GM18858 (cell line): ENCODE measurements around the gene MORN1.
"Not testable (repeated sequence)": the region's sequence is repeated elsewhere in the genome, so short reads cannot be mapped to it uniquely, and the experiment has no call there.

Experiments used
- ATAC-seq: cut with Tn5 transposase; IDR thresholded peaks from one replicate; pipeline ENCODE4 v1.9.1; 2021; ENCODE audit not compliant: unreplicated experiment

Gene MORN1

DNA sequence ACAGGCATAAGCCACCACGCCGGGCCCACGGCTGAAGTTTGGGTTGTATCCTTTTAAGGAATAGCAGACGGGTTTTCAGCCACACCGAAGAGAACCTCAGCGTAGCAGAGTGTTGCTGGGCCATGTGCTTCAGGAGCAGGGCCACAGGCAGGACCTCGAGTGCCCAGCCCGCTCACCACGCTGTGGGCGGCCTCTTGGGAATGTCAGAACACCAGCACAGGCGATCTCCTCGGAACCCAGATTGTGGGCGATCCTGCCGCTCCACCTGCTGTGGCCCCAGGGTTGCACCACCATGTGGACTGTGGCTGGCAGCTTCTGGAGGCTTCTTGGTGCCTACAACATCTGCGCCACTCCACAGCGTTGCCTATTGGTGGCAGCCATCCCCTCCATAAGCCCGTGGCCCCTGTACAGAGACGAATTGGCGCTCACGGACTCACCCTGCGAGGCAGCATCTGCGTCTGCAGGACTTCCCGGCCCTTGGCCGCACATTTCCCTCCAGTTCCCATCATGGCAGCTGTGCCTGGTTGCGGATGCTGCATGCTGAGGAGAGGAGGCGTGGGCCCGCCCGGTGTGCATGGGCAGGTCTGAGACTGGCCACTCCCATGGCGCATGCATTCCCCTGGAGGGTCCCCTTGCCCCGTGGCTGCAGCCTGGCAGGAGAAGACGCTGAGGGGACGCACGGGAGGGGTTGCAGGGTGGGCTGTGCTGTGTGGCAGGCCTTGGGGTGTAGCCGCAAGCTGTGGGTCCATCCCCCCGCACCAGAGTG lies 93.9 kb downstream of the MORN1 start:
- no peak for ATAC-seq

DNA sequence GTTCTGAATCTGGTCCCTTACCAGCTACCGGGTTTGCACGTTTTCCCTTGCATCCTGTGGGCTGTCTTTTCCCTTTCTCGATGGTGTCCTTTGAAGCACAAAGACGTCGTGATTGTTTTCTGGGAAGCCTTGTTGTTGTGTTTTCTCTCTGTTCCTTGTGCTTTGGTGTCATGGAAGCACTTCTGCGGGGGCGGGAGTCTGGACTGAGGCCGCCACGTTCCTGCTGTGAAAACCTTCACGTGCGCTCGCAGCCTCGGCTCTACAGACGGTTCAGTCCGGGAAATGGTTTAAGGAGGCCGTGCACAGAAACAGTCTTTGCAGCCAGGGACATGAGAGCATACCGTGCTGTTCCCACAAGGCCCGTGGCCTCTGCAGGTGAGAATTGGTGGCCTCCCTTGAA lies 94.7 kb downstream of the MORN1 start:
- no peak for ATAC-seq

DNA sequence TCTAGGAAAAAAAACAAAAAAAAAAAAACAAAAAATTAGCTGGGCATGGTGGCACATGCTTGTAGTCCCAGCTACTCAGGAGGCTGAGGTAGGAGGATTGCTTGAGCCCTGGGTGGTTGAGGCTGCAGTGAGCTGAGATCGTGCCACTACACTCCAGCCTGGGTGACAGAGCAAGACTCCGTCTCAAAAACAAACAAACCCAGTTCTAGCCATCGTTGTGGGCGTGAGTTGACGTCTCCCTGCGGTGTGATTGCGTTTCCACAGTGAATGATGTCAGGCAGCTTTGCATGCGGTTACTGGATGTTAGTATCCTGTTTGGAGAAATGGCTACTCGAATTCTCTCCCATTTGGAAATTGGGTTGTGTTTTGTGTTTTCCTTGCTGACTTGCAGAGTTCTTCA lies 95.1 kb downstream of the MORN1 start:
- ATAC-seq = not testable (repeated sequence)

DNA sequence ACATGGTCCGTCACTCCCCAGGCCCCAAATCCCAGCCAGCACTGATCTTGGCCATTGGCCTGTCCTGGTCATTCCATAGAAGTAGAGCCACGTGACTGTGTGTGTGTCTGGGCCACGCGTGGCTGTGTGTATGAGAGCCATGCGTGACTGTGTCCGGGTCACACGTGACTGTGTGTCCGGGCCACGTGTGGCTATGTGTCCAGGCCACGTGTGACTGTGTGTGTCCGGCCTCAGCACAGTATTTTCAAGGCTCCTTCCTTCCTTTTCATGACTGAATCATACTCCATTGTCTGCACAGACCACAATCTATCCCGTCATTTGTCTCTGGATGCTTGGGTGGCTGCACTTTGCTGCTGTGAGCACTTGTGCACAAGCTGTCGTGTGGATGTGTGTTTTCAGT lies 95.8 kb downstream of the MORN1 start:
- ATAC-seq = no peak

DNA sequence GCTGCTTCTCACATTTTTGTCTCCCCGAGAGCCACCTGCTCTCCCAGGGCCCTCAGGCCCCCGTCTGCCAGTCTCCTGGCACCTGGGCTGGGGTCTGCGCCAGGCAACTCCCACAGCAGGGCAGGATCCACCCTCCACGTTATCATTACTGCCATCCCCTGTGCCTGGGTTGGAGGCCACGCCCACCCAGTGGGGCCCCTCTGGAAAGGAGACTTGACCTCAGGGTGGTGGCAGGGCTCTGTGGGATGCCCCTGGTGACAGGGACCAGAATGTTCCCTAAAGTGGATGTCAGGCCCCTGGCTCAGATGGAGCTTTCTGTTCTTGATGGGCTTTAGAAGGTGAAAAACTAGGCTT lies 96.7 kb downstream of the MORN1 start:
- no peak for ATAC-seq

DNA sequence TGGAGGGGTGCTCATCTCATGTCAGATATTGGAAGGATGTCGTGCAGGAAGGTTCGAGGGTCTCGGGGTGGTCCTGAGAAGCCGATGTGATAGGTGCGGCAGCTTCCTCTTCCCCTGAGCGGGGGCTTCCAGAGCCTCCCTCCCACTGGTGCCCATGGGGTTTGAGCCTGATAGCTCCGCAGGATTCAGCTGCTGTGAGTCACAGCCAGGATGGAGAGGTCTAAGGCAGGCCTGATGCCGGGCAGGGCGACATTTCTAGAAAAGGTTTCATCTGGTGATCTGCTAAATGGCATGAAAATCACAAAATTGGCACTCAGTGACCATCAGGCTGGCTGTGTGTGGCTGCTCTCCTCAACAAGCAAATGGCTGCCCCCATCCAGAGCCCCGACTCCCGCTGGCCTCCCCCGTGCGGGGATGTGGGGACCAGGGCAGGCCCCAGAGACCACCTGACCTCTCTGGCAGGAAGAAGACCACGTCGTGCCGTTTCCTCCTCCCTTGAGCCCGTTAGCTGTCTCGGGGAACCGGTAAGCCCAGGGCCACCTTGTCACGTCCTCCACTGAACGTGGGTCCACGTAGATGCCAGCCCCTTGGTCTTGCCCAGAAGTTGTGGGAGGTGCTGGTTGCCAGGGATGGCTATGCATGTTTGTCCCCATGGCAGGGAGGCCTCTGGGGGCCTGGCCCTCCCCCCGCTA lies 97.2 kb downstream of the MORN1 start:
- no peak for ATAC-seq

DNA sequence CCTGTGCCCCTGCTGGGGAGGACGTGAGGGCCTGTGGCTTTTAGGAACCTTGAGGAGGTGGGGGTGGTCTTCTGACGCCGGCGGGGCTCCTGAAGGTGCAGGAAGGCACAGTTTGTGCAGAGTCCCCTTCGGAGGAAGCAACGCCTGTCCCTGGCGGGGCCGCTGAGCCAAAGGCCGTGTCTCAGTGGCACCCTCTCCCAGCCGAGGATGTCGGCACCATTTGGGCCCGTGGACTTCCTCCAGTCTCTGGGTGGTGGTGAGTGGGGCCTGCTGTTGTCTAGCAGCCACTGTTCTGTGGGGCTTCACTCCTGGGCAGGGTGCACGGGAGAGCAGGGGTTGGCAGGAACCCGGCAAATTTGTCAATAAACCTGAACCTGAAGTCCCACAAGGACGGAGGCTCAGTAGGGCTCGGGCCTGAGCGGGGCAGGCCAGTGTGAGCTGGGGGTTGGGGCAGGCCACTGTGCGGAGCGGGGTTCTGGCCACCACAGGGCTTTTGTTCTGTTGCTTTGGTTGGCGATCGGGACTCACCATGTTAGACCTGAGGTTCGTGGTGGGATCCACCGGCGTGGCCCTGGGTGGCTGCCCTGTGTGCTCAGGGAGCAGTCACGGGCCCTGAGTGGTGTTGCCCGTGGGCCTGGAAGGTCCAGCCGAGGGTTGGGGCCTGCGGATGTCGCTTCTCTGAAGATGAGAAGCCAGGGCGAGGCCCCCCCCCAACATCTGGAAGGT lies 98.5 kb downstream of the MORN1 start:
- no peak for ATAC-seq

DNA sequence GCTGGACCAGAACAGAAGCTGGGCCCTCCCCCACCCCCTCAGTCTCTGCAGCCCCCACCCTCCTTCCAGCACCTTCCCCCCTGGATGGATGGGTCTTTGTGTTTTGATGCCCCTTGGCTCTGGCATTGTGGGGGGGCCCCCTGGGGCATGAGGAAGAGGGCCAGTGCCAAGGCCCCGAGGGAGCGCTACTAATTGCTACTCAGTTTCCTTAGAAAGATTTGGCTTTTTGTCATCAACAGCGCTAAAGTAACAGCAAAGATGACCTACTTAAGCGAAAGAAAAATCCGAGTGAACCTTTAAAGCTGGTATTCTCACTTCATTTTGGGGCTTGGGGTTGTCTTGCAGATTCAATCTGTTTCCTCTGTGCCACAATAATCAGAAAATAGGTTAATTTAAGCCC lies 99.8 kb downstream of the MORN1 start:
- ATAC-seq = no peak

DNA sequence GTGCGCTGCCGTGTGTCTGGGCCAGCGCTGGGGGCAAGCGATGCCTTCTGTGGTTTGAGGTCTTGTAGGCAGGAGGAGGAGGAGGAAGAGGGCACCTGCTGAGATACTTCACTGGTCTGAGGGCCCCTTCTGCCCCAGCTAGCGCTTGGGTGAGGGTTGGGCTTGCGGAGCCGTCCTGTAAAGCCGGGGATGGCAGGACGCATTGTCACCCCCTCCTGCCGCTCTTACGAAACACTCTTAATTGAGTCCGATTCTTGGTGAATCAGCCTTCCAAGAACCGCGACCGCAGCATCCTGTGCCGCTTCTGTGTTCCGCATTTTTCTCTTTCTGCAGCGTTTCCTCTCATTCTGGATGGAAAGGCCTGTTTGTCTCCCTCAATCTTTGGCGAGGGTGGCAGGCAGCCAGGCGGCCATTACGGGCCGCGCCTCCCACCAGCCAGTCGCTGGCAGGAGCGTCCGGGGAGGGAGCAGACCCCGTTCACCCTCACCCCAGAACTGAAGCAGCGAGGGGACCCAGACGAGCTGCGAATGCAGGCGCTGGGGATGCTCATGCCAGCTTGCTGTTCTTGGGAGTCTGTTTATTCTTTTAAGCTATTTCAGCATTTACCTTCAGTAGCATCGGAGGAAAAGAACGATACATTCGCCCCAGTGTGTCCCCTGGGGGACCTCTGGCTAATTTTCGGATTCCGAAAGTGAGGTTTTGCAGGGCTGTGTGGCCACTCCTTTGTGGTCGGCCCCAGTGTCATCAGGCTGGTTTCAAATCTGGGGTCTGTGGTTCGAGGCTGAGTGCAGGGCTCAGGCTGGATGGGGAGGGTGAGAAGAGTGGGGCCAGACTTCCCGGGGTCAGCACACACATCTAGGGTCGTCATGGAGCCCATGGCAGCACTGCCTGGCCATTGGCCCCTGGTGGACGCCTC lies 100.5 kb downstream of the MORN1 start:
- no peak for ATAC-seq

DNA sequence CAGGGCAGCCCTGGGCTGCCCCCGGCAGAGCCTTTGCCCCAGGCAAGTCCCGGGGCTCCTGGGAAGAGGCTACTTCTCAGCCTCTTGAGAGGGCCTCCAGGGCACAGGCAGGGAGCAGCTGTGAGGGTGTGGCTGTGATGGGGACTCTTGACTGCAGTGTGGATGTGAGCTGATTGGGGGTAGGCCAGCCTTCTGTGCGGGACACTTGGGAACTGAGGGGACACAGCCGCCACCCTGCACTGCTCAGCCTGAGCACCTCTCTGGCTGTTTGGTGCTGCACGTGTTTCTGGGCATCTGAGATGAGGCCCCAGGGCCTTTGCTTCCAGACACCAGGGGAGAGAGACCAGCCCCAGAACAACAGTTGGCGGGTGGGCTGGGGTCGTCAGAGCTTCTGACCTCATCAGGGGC lies 101.2 kb downstream of the MORN1 start:
- ATAC-seq = no peak

DNA sequence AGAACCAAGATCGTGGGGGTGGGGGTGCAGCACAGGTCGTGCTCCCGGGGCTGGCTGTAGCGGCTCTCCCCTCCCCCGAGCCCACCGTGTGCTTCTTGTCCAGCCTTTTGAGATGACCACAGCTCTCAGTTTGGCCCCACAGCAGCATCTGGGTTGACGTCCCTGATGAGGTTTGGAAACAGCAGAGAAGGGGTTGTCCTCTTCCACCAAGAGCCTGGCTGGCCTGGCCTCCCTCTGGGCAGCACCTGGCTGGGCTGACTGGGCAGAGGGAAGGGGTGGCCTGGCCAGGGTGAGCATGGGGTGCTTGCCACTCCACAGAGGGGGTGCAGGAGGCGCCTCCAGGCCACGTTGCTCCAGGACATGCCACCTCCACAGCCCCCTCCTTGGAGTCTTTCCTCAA lies 101.7 kb downstream of the MORN1 start:
- ATAC-seq = no peak

DNA sequence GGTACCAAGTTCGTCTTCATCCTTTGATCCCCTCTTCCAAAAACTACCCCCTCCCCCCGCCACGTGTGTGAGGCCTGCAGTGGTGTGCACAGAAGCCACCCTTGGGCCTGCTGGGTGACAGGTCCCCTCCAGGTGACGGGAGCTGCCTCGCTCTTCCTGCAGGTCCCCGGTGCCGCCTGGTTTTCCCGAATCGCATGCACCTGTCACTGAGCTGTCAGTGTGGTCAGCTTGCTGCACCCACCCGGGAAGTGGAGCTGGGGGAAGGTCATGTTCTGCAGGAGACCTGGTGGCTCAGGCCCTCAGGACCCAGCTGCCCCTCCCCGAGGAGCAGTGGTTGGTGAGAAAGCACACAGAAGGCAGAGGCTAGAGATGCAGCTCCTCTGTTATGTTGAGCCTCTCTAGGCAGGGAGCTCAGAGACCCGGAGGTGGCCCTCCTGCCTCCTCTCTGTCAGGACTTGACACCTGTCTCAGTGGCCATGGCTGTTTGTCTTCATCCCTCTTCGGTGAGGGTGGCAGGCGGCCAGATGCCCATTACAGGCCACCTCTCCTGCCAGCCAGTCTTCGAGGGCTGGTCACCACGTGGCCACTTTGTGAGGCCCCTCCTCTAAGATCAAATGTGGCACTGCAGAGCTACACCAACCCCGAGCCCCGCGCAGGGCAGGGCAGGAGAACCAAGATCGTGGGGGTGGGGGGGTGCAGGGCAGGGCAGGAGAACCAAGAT lies 102.4 kb downstream of the MORN1 start:
- no peak for ATAC-seq

DNA sequence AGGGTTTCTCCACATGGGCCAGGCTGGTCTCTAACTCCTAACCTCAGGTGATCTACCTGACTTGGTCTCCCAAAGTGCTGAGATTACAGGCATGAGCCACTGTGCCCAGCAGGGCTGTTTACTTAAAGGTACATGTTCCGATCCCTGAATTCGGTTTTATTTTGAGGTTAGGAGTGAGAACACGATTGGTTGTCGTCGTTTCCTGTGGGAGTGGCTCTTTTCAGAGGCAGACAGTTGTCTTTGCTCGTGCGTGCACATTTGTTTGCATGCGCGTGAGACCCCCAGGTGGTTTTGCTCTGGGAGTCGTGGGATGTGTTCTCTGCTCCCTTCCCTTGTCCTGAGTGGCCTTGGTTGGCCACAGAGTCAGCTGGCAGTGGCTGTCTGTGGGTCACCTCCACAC lies 103.0 kb downstream of the MORN1 start:
- no peak for ATAC-seq

DNA sequence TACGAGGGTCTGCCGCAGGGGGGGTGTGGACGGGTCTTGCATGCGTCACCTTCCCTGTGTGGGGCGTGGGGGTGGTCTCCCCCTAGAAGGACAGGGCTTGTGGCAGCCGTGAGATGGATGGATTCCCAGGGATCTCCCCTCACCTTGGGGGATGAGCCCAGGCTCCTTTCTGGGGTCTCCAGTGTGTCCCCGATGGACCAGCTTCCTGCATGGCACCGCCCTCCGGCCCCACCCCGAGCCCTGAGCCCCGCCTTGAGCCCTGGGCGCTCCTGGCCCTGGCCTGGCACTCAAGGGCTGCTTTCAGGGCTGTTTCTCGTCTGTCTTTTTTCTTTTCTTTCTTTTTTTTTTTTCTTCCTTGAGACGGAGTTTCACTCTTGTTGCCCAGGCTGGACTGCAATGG lies 103.7 kb downstream of the MORN1 start:
- no peak for ATAC-seq

DNA sequence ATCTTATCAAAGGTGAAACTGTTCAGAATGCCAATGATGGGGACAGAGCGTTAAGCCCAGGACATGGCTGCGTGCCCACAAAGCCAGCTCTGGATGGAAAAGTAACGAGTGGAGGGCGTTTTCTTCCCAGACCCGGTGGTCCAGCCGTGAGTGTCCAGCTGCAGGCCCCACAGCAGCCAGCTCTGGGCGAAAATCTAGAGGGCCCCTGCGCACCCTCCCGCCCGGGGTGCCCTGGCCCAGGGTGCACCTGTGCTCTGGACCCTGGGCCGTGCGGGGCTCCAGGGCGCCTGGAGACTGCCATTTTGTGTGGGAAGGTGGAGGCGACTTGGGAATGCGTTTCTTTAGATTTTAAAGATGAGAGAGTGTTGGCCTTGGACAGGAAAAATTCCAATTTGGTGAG lies 104.4 kb downstream of the MORN1 start:
- no peak for ATAC-seq

DNA sequence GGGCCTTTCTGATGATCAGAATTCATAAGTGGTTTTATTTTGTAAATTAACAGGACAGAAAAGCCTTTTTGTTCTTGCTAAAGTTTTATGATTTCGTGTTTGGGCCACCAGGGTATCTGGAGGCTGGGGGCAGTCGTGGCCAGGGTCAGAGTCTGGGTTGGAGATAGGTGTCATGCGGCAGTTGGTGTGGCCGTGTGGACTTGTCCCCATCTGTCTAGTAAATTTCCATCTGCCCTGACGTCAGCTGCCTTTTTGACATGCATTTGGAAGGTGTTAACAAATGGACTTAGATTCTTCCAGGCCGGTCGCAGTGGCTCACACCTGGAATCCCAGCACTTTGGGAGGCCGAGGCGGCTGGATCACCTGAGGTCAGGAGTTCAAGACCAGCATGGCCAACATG lies 106.4 kb downstream of the MORN1 start:
- no peak for ATAC-seq

DNA sequence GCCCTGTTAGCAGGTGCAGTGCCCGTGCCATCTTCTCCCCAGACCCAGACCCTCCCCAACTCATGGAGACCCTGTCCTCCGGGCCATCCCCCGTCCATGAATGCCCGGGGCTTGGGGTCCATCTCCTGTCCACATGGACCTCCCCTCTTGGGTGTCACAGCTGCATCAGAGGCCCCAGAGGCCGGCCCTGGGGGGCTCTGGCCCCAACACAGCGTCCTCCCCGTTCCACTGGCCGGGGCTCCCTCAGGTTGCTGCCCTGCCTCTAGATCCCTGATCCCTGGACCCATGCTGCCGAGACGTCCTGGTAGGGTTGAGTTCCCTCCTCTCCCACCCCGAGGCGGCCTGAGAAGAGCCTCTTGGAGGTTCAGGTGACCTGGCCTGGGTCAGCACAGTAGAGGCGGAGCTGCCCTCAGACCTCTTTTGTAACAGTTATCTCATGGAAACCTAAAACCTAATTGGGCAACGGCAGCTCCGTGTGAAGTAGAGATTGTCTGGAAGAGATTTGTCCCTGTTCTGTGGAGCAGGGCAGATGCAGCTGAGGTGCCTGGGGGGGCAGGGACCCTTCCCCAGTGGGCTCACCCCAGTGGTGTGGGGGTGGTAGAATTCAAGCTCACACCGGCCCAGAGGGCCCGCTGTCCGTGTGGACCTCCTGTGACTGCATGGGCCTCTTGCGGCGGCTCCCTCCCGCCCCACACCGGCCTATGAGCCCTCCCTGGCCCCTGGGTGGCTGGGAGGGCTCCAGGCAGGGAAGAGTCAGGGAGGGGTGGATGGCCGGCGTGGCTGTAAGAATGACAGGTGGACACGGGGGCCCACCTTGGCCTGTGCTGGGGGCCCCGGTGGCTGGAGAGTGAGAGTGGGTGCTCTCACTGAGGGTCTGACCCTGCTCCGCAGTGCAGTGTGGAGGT lies 107.1 kb downstream of the MORN1 start:
- no peak for ATAC-seq

DNA sequence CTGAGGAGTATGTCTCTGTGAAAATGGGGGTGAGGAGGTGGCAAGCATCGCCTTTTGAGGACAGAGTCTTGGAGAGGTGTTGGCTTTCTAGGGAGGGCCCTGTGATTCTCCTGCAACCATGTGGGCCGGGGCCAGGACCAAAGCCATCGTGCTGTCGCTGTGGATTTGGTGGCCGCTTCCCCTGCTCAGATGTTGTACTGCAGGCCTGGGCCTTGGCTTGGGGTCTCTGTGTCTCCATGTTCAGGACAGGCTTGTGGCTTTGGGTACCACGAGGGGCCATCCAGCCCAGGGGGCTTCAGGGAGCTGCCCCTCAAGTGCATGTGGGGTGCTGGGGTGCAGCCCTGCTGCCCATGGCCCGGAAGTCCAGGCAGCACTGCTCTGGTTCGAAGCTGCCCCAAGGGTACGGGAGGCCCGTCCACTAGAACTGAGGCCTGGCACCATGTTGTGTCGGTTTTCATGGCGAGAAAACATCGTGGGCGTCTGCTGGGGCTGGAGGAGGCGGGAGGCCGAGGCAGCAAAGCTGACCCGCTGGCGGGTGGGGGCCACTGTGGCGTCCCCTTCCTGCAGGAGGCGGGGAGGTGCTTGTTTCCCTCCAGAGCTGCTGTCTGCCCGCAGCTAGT lies 107.9 kb downstream of the MORN1 start:
- no peak for ATAC-seq
